GM18951 (cell line): Measurements from ENCODE around the gene ACTL7A.
"Not testable (repeated sequence)": the region's sequence is repeated elsewhere in the genome, so short reads cannot be mapped to it uniquely, and the experiment has no call there.

ENCODE experiments used
- POLR2A ChIP-seq: IDR thresholded peaks from 4 replicates; pipeline ENCODE4 v1.6.1; 2011; ENCODE audit warnings: mild to moderate bottlenecking; ENCODE audit not compliant: insufficient read length, insufficient read depth; ENCODE audit errors: extremely low read depth
- in situ Hi-C: fragments of 300-500 bp; cut with MboI; formaldehyde crosslinking; loops from one replicate; pipeline ENCODE4 v1.12.0; 2022; ENCODE audit warnings: low sequenced_read_pairs, mixed read lengths, inconsistent platforms; ENCODE audit not compliant: unreplicated experiment

ACTL7A gene

DNA sequence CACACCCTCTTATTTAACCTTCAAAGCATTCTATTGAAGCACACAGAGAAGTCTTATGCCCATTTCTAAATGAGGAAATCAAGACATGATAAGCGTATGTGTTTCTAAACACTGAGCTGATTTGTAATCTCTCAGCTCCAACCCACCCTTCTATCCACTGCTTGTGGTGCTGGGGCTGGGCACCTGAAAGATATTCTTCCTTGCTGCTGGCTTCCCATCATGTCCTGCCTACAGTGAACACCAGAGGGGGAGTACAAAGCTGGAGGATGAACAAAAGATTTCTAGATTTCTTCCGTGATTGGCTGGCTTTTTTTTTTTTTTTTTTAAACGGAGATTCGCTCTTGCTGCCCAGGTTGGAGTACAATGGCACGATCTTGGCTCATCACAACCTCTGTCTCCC lies 14.4 kb downstream of the ACTL7A start:
- in situ Hi-C loops, result no loop called here
- TF ChIP-seq POLR2A, result no peak

DNA sequence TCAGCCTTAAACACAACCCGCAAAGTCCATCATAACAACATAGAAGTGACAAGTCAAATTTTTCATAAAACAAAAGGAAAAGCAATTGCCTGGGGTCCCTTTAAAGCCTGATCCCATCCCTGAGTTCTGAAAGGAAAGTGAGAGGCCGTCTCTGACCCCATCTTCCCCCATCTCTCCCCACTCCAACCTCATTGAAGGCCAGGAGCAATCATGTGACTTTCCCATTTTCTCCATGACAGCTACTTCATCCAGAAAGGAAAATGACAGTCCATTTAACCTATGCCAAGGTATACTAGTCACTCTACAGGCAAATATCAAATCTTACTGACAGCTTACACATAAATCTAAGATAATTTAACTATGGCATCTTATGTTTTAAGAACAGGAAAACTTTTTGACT lies 15.5 kb downstream of the ACTL7A start:
- no peak for TF ChIP-seq POLR2A

DNA sequence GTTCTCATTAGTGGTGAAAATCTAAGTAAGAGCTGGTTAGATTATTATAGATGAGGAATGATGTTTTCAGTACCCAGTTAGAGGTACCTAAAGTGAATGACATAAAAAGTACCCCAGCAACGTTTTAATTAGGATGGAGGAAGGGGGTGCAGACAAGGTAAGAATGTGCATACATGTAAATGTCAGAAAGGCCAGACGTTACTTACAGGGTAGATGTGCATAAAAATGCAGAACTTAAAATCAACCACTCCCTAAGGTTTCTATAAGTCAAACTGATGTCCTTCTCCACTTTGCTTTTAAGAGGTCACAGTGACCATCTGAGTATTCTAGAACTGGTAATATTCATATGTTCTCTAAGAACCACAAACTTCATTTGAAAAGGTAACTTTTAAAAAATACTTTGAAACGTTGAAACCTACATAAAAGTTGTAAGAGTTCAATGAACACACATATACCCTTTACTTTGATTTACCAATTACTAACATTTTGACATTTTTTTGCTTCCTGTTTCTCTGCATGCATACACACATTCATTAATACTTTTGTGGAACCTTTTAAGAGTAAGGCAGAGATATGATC lies 18.8 kb downstream of the ACTL7A start:
- in situ Hi-C loops, result no loop called here
- no peak for TF ChIP-seq POLR2A

More for the DNA sequence above, 15.5 kb downstream of the ACTL7A start:
- in situ Hi-C loops, result no loop called here

DNA sequence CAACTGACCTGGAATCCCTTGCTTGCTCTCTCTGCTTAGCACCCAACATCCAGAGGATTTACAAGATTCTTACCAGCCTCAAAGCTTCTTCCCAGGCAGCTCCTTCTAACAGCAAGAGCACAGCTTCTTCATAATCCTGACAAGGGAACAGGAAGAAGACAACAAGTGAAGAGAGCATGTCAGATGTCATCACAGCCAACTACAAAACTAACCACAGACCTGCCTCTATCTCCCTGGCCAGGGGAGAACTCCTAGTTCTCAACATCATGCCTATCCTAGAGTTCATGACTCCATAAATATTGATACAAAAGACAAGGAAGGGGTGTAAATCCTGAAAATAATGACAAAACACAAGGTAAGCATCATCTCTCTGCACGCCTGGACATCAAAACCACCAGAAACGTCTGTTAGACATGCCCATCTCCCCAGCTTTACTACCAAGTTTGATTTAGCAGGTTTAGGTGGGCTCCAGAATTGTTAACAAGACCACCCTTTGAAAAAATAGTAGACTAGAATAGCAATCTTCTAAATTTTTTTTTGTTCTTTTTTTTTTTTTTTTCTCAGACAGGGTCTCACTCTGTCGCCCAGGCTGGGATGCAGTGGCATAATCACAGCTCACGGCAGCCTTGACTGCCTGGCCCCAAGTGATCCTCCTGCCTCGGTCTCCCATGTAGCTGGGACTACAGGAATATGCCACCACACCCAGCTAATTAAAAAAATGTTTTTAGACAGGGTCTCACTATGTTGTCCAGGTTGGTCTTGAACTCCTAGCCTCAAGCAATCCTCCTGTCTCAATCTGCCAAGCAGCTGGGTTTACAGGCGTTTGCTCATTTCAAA lies 20.2 kb downstream of the ACTL7A start:
- TF ChIP-seq POLR2A, result no peak
- in situ Hi-C loops, result no loop called here

DNA sequence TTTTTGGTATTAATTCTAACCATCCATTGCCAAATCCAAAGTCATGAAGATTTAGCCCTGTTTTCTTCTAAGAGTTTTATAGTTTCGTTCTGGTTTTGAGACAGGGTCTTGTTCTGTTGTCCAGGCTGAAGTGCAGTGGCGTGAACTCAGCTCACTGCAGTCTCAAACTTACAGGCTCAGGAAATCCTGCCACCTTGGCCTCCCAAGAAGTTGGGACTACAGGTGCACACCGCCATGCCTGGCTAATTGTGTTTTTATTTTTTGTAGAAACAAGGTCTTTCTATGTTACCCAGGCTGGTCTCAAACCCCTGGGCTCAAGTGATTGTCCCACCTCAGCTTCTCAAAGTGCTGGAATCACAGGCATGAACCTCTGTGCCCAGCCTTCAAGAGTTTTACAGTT lies 21.0 kb downstream of the ACTL7A start:
- no peak for TF ChIP-seq POLR2A
- in situ Hi-C loops, result no loop called here

DNA sequence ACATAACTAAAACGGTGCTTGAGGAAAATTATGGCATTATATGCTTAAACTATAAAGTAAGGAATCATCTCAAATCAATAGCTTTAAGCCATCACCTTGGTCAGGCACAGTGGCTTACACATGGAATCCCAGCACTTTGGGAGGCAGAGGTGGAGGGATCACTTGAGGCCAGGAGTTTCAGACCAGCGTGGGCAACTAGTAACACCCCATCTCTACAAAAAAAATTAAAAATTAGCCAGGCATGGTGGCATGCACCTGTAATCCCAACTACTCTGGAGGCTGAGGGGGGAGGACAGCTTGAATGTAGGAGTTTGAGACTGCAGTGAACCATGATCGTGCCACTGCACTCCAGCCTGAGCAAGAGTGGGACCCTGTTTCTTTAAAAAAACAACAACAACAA lies 22.6 kb downstream of the ACTL7A start:
- in situ Hi-C loops, result no loop called here
- no peak for TF ChIP-seq POLR2A

DNA sequence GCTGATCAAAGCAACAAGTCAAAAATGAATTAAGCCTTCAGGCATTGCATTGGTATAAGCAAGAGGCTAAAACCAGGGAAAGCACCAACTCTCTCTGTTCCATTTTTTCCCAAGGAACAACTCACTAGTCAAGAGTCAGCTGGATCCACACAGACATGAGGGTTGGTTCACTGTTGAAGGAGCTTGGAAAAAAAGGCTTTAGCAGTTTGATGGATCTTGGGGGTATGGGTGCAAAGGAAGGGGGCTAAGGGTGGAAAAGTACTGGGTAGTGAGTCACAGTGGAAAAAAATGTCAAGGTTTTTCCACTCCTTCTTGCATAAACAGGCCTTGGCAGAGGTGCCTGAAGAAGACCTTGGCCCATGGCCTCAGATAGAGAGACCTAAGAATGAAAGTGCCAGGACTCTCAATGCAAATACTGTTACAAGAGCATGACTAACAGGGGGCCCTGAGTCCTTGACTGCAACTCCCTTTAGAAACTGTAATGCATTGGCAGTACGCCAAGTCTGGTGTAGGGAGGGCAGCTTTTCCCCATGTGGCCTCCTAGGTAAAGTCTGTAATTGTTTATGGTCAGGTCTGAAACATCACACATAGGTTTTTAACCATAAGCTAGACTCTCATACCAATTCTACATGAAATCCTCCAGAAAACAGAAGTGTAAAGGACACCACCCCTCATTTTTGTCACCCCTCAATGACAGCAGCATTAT lies 23.7 kb downstream of the ACTL7A start:
- no peak for TF ChIP-seq POLR2A
- in situ Hi-C loops, result no loop called here

DNA sequence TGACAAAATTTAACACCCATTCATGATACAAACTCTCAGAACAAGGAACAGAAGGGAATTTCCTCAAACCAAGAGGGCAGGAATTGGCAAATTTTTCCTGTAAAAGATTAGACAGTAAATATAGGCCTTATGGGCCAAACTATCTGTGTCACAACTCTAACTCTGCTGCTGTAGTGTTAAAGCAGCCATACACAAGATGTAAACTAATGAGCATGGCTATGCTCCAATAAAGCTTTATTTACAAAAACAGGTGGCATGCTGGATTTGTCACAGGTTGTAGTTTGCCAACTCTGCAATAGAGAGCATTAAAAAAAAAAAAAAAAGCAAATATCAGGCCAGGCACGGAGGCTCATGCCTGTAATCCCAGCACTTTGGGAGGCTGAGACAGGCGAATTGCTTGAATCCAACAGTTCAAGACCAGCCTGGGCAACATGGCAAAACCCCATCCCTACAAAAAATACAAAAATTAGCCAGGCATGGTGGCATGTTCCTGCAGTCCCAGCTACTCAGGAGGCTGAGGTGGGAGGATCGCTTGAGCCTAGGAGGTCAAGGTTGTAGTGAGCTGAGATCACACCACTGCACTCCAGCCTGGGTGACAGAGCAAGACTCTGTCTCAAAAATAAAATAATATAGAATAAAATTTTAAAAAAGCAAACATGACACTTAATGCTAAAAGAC lies 24.7 kb downstream of the ACTL7A start:
- in situ Hi-C loops, result not testable (repeated sequence)

DNA sequence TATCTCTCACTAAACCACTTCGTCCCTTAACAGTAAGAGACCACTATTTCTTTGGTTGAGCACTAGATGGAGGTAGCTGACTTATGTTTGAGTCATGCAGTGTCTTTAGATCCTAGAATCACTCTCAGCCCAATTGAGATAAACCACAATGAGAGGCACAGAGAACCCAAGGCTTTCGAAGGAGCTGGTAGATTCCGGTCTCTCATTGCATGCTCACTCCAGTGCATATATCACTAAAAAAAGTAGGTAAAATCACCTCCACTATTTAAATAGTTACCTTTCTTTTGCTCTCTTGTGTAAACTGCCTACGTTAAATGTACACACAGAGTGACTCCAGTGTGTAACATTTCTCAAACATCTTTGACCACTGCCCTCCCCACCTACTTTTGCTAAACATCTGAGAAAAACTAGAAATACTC lies 27.6 kb downstream of the ACTL7A start:
- in situ Hi-C loops, result no loop called here
- TF ChIP-seq POLR2A, result no peak

DNA sequence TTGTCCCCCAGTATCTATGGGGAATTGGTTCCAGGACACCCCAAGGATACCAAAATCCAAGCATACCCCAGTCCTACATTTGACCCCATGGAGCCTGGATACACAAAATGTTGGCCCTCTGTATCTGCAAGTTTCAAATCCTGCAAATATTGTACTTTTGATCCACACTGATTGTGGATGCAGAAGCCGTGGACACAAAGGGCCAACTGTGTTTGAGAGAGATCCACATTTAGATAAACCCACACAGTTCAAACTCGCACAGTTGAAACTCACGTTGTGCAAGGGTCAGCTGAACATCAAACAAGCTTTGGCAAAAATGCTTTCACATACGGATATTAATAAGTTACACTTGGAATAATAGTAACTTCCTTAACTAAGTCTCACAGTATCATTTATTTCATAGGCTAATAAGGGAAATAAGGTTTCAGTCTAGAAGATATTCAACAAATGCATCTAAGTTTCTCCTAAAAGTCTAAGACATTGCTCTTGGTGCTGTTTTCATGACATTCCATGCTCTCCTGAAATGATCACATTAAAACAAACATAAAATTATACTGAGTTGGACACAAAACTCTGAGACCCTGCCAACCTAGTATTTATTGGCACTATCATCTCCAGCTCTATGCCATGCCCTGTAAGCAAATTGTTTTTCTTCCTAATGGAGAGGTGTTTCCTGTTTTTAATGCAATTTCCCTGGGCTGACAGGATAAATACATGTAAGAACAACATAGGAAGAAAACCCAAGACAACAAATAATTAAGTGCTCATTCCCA lies 32.3 kb downstream of the ACTL7A start:
- no peak for TF ChIP-seq POLR2A
- in situ Hi-C loops, result no loop called here

DNA sequence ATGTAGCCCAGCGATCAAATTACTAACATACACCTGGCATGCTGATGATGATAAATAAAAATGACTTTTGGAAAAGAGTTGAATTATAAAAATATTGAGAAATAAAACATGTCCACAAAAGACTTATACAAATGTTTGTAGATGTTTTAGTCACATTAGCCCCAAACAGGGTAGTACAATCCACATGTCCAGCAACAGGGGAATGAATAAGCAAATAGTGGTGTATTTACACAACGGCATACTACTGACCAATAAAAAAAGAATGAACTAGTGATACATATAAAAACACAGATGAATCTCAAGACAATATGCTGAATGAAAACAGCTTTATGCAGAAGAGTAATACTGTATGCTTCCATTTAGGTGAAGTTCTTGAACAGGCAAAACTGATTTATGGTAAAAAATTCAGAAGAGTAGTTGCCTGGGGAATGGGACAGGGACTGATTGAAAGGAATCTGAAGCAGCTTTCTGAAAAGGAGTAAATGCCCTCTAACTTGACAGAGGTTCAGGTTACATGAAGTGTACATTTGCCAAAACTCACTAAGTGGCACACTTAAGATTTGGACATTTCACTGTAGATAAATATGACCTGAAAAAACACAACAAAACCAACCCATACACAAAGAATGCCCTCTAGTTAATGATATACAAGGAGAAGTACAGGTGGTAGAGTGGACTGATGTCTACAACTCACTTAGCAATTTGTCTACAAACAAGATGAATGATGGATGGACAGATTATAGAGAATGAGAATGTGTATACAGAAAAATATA lies 35.4 kb downstream of the ACTL7A start:
- no peak for TF ChIP-seq POLR2A
- in situ Hi-C loops, result no loop called here

DNA sequence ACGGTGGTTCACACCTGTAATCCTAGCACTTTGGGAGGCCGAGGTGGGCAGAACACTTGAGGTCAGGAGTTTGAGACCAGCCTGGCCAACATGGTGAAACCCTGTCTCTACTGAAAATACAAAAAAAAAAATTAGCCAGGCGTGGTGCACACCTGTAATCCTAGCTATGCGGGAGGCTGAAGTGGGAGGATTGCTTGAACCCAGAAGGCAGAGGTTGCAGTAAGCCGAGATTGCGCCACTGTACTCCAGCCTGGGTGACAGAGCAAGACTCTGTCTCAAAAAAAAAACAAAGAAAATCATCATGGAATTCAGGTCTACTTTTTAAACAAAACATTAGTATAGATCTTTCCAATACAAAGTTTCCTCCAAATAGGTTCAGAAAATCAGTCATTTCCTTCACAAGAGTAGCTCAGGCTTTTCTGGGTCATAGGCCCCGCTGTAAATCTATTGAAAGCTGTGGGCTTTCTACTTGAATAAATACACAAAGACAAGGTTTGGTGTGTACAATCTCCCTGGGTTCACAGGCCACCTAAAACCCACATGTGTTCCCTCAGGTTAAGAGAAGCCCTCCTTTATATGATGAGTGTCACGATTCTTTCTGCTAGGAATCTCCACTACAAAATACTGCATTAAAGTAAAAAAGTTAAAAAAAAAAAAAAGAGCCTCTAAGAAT lies 37.1 kb downstream of the ACTL7A start:
- in situ Hi-C loops, result not testable (repeated sequence)
